Esophagus muscularis mucosa (tissue), 4 donors: Measurements from ENCODE around the gene MEIOB. TPM values are rescaled to one million over a fixed set of nuclear protein-coding genes. Genes with fewer than 3 reads are reported as not detected.

Experiments
- DNase-seq: peaks from one replicate; pipeline ENCODE4 v3.0.0-alpha.2; 2017; ENCODE audit errors: extremely low spot score
- H3K27ac ChIP-seq, 4 donors: fragments of 200-600 bp; sonication (generic); replicated peaks in 1 of 4; 1 replicate in 3 of 4; 2 replicates in 1 of 4; pipeline ENCODE4 v1.5.1; 2016 to 2019; ENCODE audit warnings: mild to moderate bottlenecking in 1 of 4
- H3K27me3 ChIP-seq, 4 donors: fragments of 200-600 bp; sonication (generic); one replicate each; pipeline versions ENCODE4 v1.5.1 to v1.6.0; 2016 to 2019
- H3K36me3 ChIP-seq, 4 donors: fragments of 200-600 bp; sonication (generic); one replicate each; pipeline ENCODE4 v1.5.1; 2016 to 2019
- H3K4me1 ChIP-seq, 4 donors: fragments of 200-600 bp; sonication (generic); one replicate each; pipeline ENCODE4 v1.5.1; 2016 to 2019
- H3K4me3 ChIP-seq, 4 donors: fragments of 200-600 bp; sonication (generic); 1 replicate in 2 of 4; 2 replicates in 2 of 4; pipeline ENCODE4 v1.5.1; 2016 to 2019; ENCODE audit warnings: mild to moderate bottlenecking in 4 of 4, moderate library complexity in 1 of 4
- H3K9me3 ChIP-seq, 4 donors: fragments of 200-600 bp; sonication (generic); 1 replicate in 3 of 4; 2 replicates in 1 of 4; pipeline ENCODE4 v1.5.1; 2016 to 2019
- CTCF ChIP-seq, 3 experiments: fragments of 200-600 bp in 2 of 3; fragments of 450-650 bp in 1 of 3; sonication (generic) in 2 of 3; IDR thresholded peaks; one replicate each; pipeline ENCODE4 v1.5.1; 2017 to 2019; ENCODE audit warnings: antibody characterized with exemption in 3 of 3, mild to moderate bottlenecking in 2 of 3, moderate library complexity in 1 of 3
- EP300 ChIP-seq: sonication (generic); formaldehyde crosslinking; IDR thresholded peaks from one replicate; pipeline ENCODE4 v1.6.1; 2017; ENCODE audit warnings: antibody characterized with exemption
- POLR2A ChIP-seq: fragments of 450-650 bp; IDR thresholded peaks from one replicate; pipeline ENCODE4 v1.6.1; 2017; ENCODE audit warnings: antibody characterized with exemption, moderate library complexity, mild to moderate bottlenecking, low read depth
- POLR2AphosphoS5 ChIP-seq, 2 donors: sonication (generic); formaldehyde crosslinking; IDR thresholded peaks; one replicate each; pipeline ENCODE4 v1.6.1; 2017; ENCODE audit warnings: antibody characterized with exemption in 2 of 2
- WGBS: methylation state at CpG from one replicate; pipeline ENCODE4 v1.1.5; 2018; 5-methylcytosine and 5-hydroxymethylcytosine counted together
- intact Hi-C: fragments of 100-400 bp; cut with DNase I; formaldehyde crosslinking; loops from one replicate; pipeline ENCODE4 v1.15.1; 2023
- total RNA-seq, 4 donors: library from RNA; depleted of rRNA; stranded (reverse); fragments of >200 nt; gene quantifications; one replicate each; pipeline versions ENCODE4 v1.1.0 to v1.2.1, GENCODE V29; 2016

Gene MEIOB
- total RNA-seq, 4 donors from 2014 or later = not detected

GRCh38 chr16:1865902-1866690, 5.9 kb downstream of the MEIOB start:
- Histone ChIP-seq H3K27me3 (peaks cover 0 to 24% (median 0%) of the 10 kb centered on the region in 4 donors), H3K4me3 (no peak overlapping the region), H3K36me3 (no peaks in the 10 kb centered on the region), H3K4me1 (no peaks in the 10 kb centered on the region), H3K27ac (no peak overlapping the region), H3K9me3 (no peaks in the 10 kb centered on the region)
- DNase-seq = no peak
- WGBS = 51% methylated on average over 6 of the region's 6 CpGs
- intact Hi-C loops = no loop called here
- TF ChIP-seq CTCF (IDR thresholded peaks at IDR 0.05) (no peak), POLR2AphosphoS5 (IDR thresholded peaks at IDR 0.05) (no peak), EP300 (no peak), POLR2A (no peak)

GRCh38 chr16:1863681-1864460, 8.1 kb downstream of the MEIOB start:
- 14% methylated on average over 4 of the region's 4 CpGs for WGBS
- Histone ChIP-seq H3K36me3 (no peaks in the 10 kb centered on the region), H3K9me3 (no peaks in the 10 kb centered on the region), H3K27me3 (peaks cover 0 to 36% (median 6%) of the 10 kb centered on the region in 4 donors), H3K4me3 (no peak overlapping the region), H3K4me1 (no peaks in the 10 kb centered on the region), H3K27ac (no peak overlapping the region)
- no peak for DNase-seq
- intact Hi-C loops = no loop called here
- TF ChIP-seq POLR2AphosphoS5 (IDR thresholded peaks at IDR 0.05) (no peak), EP300 (no peak), CTCF (IDR thresholded peaks at IDR 0.05) (peak; percentile 59 to 65 (median 61))

GRCh38 chr16:1862394-1862793, 9.6 kb downstream of the MEIOB start:
- intact Hi-C loops = no loop called here
- no peak for DNase-seq
- 72% methylated on average over 9 of the region's 9 CpGs for WGBS
- no peaks in the 10 kb centered on the region for H3K4me1 ChIP-seq
- H3K27ac ChIP-seq = no peak overlapping the region
- H3K36me3 ChIP-seq = no peaks in the 10 kb centered on the region
- peaks cover 0 to 48% (median 11%) of the 10 kb centered on the region in 4 donors for H3K27me3 ChIP-seq
- no peak overlapping the region for H3K4me3 ChIP-seq
- no peak for TF ChIP-seq POLR2AphosphoS5 (IDR thresholded peaks at IDR 0.05)
- TF ChIP-seq EP300 = no peak
- TF ChIP-seq POLR2A = no peak
- TF ChIP-seq CTCF (IDR thresholded peaks at IDR 0.05) = no peak
- H3K9me3 ChIP-seq = no peaks in the 10 kb centered on the region

GRCh38 chr16:1861730-1862129, 10.2 kb downstream of the MEIOB start:
- DNase-seq = no peak
- Histone ChIP-seq H3K27me3 (peaks cover 0 to 54% (median 14%) of the 10 kb centered on the region in 4 donors), H3K36me3 (no peaks in the 10 kb centered on the region), H3K4me1 (no peaks in the 10 kb centered on the region), H3K9me3 (no peaks in the 10 kb centered on the region), H3K27ac (no peak overlapping the region), H3K4me3 (no peak overlapping the region)
- WGBS = 83% methylated on average over 5 of the region's 5 CpGs
- TF ChIP-seq POLR2A (no peak), EP300 (no peak), CTCF (IDR thresholded peaks at IDR 0.05) (no peak), POLR2AphosphoS5 (IDR thresholded peaks at IDR 0.05) (no peak)
- intact Hi-C loops = loop anchor here (2.0 kb wide), 1 partner anchor 67 kb away; no protein-coding TSS in a partner anchor
